GM12874 (cell line): Measurements from ENCODE around the gene AQP6.

Experiments used
- CTCF ChIP-seq: IDR thresholded peaks from 2 replicates; pipeline ENCODE4 v1.5.1; 2011; ENCODE audit warnings: low read depth, mild to moderate bottlenecking, control low read depth, low read length, moderate library complexity; ENCODE audit not compliant: insufficient read depth

Gene AQP6

GRCh38 chr12:50018154-50018553 is 45.4 kb downstream of the AQP6 start:
- TF ChIP-seq CTCF: no peak

- TF ChIP-seq CTCF: no peak
Measured at GRCh38 chr12:50018968-50019367, 46.2 kb downstream of the AQP6 start.

GRCh38 chr12:50019524-50019923 is 46.8 kb downstream of the AQP6 start:
- TF ChIP-seq CTCF: no peak

GRCh38 chr12:50021031-50021430 is 48.3 kb downstream of the AQP6 start:
- no peak for TF ChIP-seq CTCF

- TF ChIP-seq CTCF: no peak
Measured at GRCh38 chr12:50022903-50023302, 50.2 kb downstream of the AQP6 start.

GRCh38 chr12:50024227-50024626 is 51.5 kb downstream of the AQP6 start:
- no peak for TF ChIP-seq CTCF

- TF ChIP-seq CTCF: no peak
Measured at GRCh38 chr12:50024805-50025186, 52.0 kb downstream of the AQP6 start.

GRCh38 chr12:50025187-50026059 is 52.7 kb downstream of the AQP6 start, which contains the start of gene RACGAP1:
Gene RACGAP1 (minus strand): TSS chr12:50025494. CDS start chr12:50016715, 8,779 bp downstream.
- no peak for TF ChIP-seq CTCF
